T-helper 1 cell (primary cell): ENCODE results near the gene MAFB.

Experiments
- DNase-seq, 5 donors: peaks; one replicate each; pipeline ENCODE4 v3.0.0-alpha.2; 2012 to 2020

Gene MAFB

GRCh38 chr20:40702504-40702903, 13.5 kb upstream of the MAFB start:
- no peak for DNase-seq

- DNase-seq: no peak
Measured at GRCh38 chr20:40698744-40699143, 9.7 kb upstream of the MAFB start.

- DNase-seq: no peak
Measured at GRCh38 chr20:40698281-40698680, 9.2 kb upstream of the MAFB start.

- DNase-seq: no peak
Measured at GRCh38 chr20:40697541-40697940, 8.5 kb upstream of the MAFB start.

GRCh38 chr20:40695214-40695613, 6.2 kb upstream of the MAFB start:
- no peak for DNase-seq

- DNase-seq: no peak
Measured at GRCh38 chr20:40694246-40694645, 5.2 kb upstream of the MAFB start.

GRCh38 chr20:40692240-40693011, 3.4 kb upstream of the MAFB start:
- DNase-seq: no peak

GRCh38 chr20:40691566-40692239, 2.7 kb upstream of the MAFB start:
- no peak for DNase-seq

- no peak for DNase-seq
Measured at GRCh38 chr20:40690836-40691565, 2.0 kb upstream of the MAFB start.

GRCh38 chr20:40689943-40690835, 1.2 kb upstream of the MAFB start:
- peak in 3 of 5 donors; percentile 24 to 68 (median 29) for DNase-seq

GRCh38 chr20:40688129-40689099, 622 bp downstream of the MAFB start:
- DNase-seq: peak in 1 of 5 donors; percentile 3

GRCh38 chr20:40687384-40688128, 1.5 kb downstream of the MAFB start:
- no peak for DNase-seq

- DNase-seq: no peak
Measured at GRCh38 chr20:40686893-40687292, 2.1 kb downstream of the MAFB start.

- DNase-seq: no peak
Measured at GRCh38 chr20:40686434-40686882, 2.6 kb downstream of the MAFB start.

- no peak for DNase-seq
Measured at GRCh38 chr20:40685349-40685748, 3.7 kb downstream of the MAFB start.

GRCh38 chr20:40683894-40684268, 5.2 kb downstream of the MAFB start:
- no peak for DNase-seq

GRCh38 chr20:40683221-40683893, 5.7 kb downstream of the MAFB start:
- no peak for DNase-seq

- DNase-seq: no peak
Measured at GRCh38 chr20:40682104-40682981, 6.7 kb downstream of the MAFB start.

- no peak for DNase-seq
Measured at GRCh38 chr20:40681684-40682083, 7.4 kb downstream of the MAFB start.
